GM23338 (cell line): ENCODE results near the gene SP2.

Source experiments
- EZH2 ChIP-seq: fragments of 200-600 bp; sonication (generic); IDR thresholded peaks from one replicate; pipeline ENCODE4 v1.8.0; 2017; ENCODE audit warnings: antibody characterized with exemption, mild to moderate bottlenecking, low read depth; ENCODE audit not compliant: unreplicated experiment
- EZH2phosphoT487 ChIP-seq: fragments of 200-600 bp; sonication (generic); IDR thresholded peaks from one replicate; pipeline ENCODE4 v1.8.1; 2018; ENCODE audit warnings: antibody characterized with exemption; ENCODE audit not compliant: unreplicated experiment
- NANOG ChIP-seq: IDR thresholded peaks from 2 replicates; pipeline ENCODE4 v1.6.1; 2016; ENCODE audit warnings: antibody characterized with exemption, borderline replicate concordance
- POLR2AphosphoS5 ChIP-seq: IDR thresholded peaks from 2 replicates; pipeline ENCODE4 v1.6.1; 2016; ENCODE audit warnings: antibody characterized with exemption, low read depth
- STAT1 ChIP-seq: IDR thresholded peaks from one replicate; pipeline ENCODE4 v1.6.1; 2016; ENCODE audit warnings: antibody characterized with exemption; ENCODE audit not compliant: unreplicated experiment
- TF ChIP-seq, protein P1 (sequence below), 2 experiments: fragments of 200-600 bp in 1 of 2; sonication (generic) in 1 of 2; conservative IDR thresholded peaks; 2 replicates each; pipeline versions ENCODE4 v1.5.1 to v1.6.1; 2016 to 2017; ENCODE audit warnings: antibody characterized with exemption in 2 of 2, low read depth in 2 of 2, mild to moderate bottlenecking in 2 of 2, moderate library complexity in 1 of 2

GRCh38 chr17:47927821-47928400 lies 31.9 kb downstream of the SP2 start:
- TF ChIP-seq EZH2phosphoT487, result no peak
- TF ChIP-seq, protein P1, sequence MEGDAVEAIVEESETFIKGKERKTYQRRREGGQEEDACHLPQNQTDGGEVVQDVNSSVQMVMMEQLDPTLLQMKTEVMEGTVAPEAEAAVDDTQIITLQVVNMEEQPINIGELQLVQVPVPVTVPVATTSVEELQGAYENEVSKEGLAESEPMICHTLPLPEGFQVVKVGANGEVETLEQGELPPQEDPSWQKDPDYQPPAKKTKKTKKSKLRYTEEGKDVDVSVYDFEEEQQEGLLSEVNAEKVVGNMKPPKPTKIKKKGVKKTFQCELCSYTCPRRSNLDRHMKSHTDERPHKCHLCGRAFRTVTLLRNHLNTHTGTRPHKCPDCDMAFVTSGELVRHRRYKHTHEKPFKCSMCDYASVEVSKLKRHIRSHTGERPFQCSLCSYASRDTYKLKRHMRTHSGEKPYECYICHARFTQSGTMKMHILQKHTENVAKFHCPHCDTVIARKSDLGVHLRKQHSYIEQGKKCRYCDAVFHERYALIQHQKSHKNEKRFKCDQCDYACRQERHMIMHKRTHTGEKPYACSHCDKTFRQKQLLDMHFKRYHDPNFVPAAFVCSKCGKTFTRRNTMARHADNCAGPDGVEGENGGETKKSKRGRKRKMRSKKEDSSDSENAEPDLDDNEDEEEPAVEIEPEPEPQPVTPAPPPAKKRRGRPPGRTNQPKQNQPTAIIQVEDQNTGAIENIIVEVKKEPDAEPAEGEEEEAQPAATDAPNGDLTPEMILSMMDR (conservative IDR thresholded peaks at IDR 0.05; ENCODE audit: low read depth in 2 of 2), result no peak
- TF ChIP-seq POLR2AphosphoS5, result no peak
- TF ChIP-seq NANOG, result no peak
- TF ChIP-seq EZH2, result no peak
- no peak for TF ChIP-seq STAT1
